HT-29 (cell line): ENCODE measurements around the gene BSN. TPM values are rescaled to one million over a fixed set of nuclear protein-coding genes. Genes with fewer than 3 reads are reported as not detected.

ENCODE experiments used
- DNase-seq: peaks from one replicate; pipeline ENCODE4 v3.0.0-alpha.2; 2015; ENCODE audit warnings: low spot score
- total RNA-seq: library from RNA; depleted of rRNA; stranded (reverse); fragments of >200 nt; shearing (Covaris generic); gene quantifications from 2 replicates; pipeline ENCODE4 v1.2.3, GENCODE V29; 2014

The BSN gene
- total RNA-seq, 1 experiment from 2014 or later = not detected

- DNase-seq = no peak
Observed at GRCh38 chr3:49654955-49655556, 100.8 kb downstream of the BSN start.

GRCh38 chr3:49655731-49656285 lies 101.5 kb downstream of the BSN start:
- DNase-seq = no peak

- DNase-seq = peak; percentile 4
Observed at GRCh38 chr3:49656541-49657112, 102.3 kb downstream of the BSN start.

GRCh38 chr3:49657208-49657915 lies 103.1 kb downstream of the BSN start:
- no peak for DNase-seq

- DNase-seq = no peak
Observed at GRCh38 chr3:49658711-49659110, 104.4 kb downstream of the BSN start.

- no peak for DNase-seq
Observed at GRCh38 chr3:49659756-49660155, 105.5 kb downstream of the BSN start.

- no peak for DNase-seq
Observed at GRCh38 chr3:49661281-49661680, 107.0 kb downstream of the BSN start.

GRCh38 chr3:49662021-49662420 lies 107.7 kb downstream of the BSN start:
- no peak for DNase-seq

- no peak for DNase-seq
Observed at GRCh38 chr3:49662720-49663413, 108.6 kb downstream of the BSN start.

GRCh38 chr3:49663831-49664230 lies 109.6 kb downstream of the BSN start:
- no peak for DNase-seq

- DNase-seq = no peak
Observed at GRCh38 chr3:49664300-49664699, 110.0 kb downstream of the BSN start.

- DNase-seq = no peak
Observed at GRCh38 chr3:49665822-49666519, 111.7 kb downstream of the BSN start.

GRCh38 chr3:49666592-49666991 lies 112.3 kb downstream of the BSN start:
- no peak for DNase-seq

GRCh38 chr3:49667701-49668413 lies 113.6 kb downstream of the BSN start:
- DNase-seq = no peak

GRCh38 chr3:49668414-49668797 lies 114.1 kb downstream of the BSN start:
- peak; percentile 5 for DNase-seq

GRCh38 chr3:49668861-49669260 lies 114.6 kb downstream of the BSN start:
- DNase-seq = peak; percentile 32

GRCh38 chr3:49669352-49669751 lies 115.1 kb downstream of the BSN start:
- DNase-seq = no peak

- DNase-seq = no peak
Observed at GRCh38 chr3:49670940-49671290, 116.6 kb downstream of the BSN start.

- peak; percentile 73 for DNase-seq
Observed at GRCh38 chr3:49671291-49672288, 117.3 kb downstream of the BSN start.
